K562 (cell line): ENCODE results near the gene SPEM1. TPM values are rescaled to one million over a fixed set of nuclear protein-coding genes. Genes with fewer than 3 reads are reported as not detected.

Experiments
- ATF1 ChIP-seq, 2 experiments: fragments of 450-650 bp in 1 of 2; IDR thresholded peaks; 2 replicates each; pipeline ENCODE4 v1.6.1; 2016; ENCODE audit warnings: missing compliant biosample characterization in 1 of 2, missing genetic modification characterization in 1 of 2
- EHMT2 ChIP-seq: fragments of 450-650 bp; IDR thresholded peaks from 2 replicates; pipeline ENCODE4 v1.6.1; 2018; ENCODE audit warnings: antibody characterized with exemption
- HIVEP1 ChIP-seq: fragments of 250-450 bp; sonication (Bioruptor Pico); IDR thresholded peaks from 2 replicates; pipeline ENCODE4 v1.4.0; 2020; ENCODE audit warnings: mild to moderate bottlenecking
- ILF3 ChIP-seq: fragments of 450-650 bp; IDR thresholded peaks from 2 replicates; pipeline ENCODE4 v1.6.1; 2018; ENCODE audit warnings: antibody characterized with exemption, mild to moderate bottlenecking, moderate library complexity, borderline replicate concordance
- KDM4B ChIP-seq, 2 experiments: fragments of 450-650 bp in 1 of 2; sonication (generic) in 1 of 2; IDR thresholded peaks; 2 replicates each; pipeline ENCODE4 v1.6.1; 2016 to 2017; ENCODE audit warnings: borderline replicate concordance in 2 of 2, antibody characterized with exemption in 1 of 2, low read depth in 1 of 2, mild to moderate bottlenecking in 1 of 2
- MTA3 ChIP-seq: fragments of 450-650 bp; formaldehyde crosslinking; IDR thresholded peaks from 2 replicates; pipeline ENCODE4 v1.6.1; 2017; ENCODE audit warnings: mild to moderate bottlenecking, borderline replicate concordance
- MTF1 ChIP-seq: fragments of 250-450 bp; sonication (Bioruptor Pico); IDR thresholded peaks from 2 replicates; pipeline ENCODE4 v1.9.0; 2021; ENCODE audit warnings: moderate library complexity, mild to moderate bottlenecking, inconsistent platforms, borderline replicate concordance
- NFIX ChIP-seq: fragments of 250-450 bp; sonication (Bioruptor Pico); IDR thresholded peaks from 2 replicates; pipeline ENCODE4 v1.4.0; 2020; ENCODE audit warnings: low read depth, mild to moderate bottlenecking, moderate library complexity
- SMC3 ChIP-seq: conservative IDR thresholded peaks from 2 replicates; pipeline ENCODE4 v1.6.1; 2011; ENCODE audit warnings: low read depth, low read length, improper control_type of control experiment; ENCODE audit not compliant: insufficient read depth
- STAT5B ChIP-seq: fragments of 250-450 bp; sonication (Bioruptor Pico); IDR thresholded peaks from 2 replicates; pipeline ENCODE4 v1.8.0; 2021; ENCODE audit warnings: mild to moderate bottlenecking, inconsistent platforms
- U2AF1 ChIP-seq: fragments of 200-400 bp; formaldehyde crosslinking; optimal IDR thresholded peaks from 2 replicates; pipeline ENCODE3; 2017; ENCODE audit warnings: mild to moderate bottlenecking, low read depth, low read length, moderate library complexity
- YY1 ChIP-seq, 3 experiments: IDR thresholded peaks; 2 replicates each; pipeline ENCODE4 v1.6.1; 2011; ENCODE audit warnings: low read length in 2 of 3, mild to moderate bottlenecking in 2 of 3, moderate library complexity in 2 of 3, borderline replicate concordance in 1 of 3, control low read depth in 1 of 3, low read depth in 1 of 3; ENCODE audit not compliant: insufficient read depth in 3 of 3, insufficient replicate concordance in 2 of 3, control insufficient read depth in 1 of 3, insufficient read length in 1 of 3; ENCODE audit errors: extremely low read depth in 1 of 3
- ZNF12 ChIP-seq: sonication (generic); formaldehyde crosslinking; IDR thresholded peaks from 2 replicates; pipeline ENCODE4 v1.4.0; 2020; ENCODE audit warnings: mild to moderate bottlenecking, missing genetic modification reagents
- ZNF23 ChIP-seq: fragments of 250-450 bp; sonication (Bioruptor Pico); IDR thresholded peaks from 2 replicates; pipeline ENCODE4 v1.4.0; 2020; ENCODE audit warnings: mild to moderate bottlenecking
- ZNF347 ChIP-seq: fragments of 450-650 bp; formaldehyde crosslinking; IDR thresholded peaks from 2 replicates; pipeline ENCODE4 v1.4.0; 2020; ENCODE audit warnings: low read depth, mild to moderate bottlenecking, moderate library complexity
- ZNF584 ChIP-seq: fragments of 200-800 bp; sonication (Bioruptor generic); IDR thresholded peaks from 2 replicates; pipeline ENCODE4 v1.6.1; 2016; ENCODE audit warnings: low read depth, mild to moderate bottlenecking, missing genetic modification characterization, missing compliant biosample characterization
- polyA plus RNA-seq, 8 experiments: library from polyadenylated mRNA; depleted of rRNA in 4 of 8; stranded (reverse) in 5 of 8; unstranded in 3 of 8; fragments of >200 nt; fragmentation: Nextera tagmentation in 2 of 8; fragmentation: Illumina TruSeq in 1 of 8; extraction: Ambion mirVana in 2 of 8; extraction: Trizol in 1 of 8; gene quantifications; 2 replicates each; pipeline versions ENCODE4 v1.2.1 to v1.2.3, GENCODE V29; 2011 to 2014; ENCODE audit warnings: inconsistent platforms in 1 of 8, missing spikeins in 1 of 8
- total RNA-seq, 7 experiments: library from RNA; depleted of rRNA in 6 of 7; stranded (reverse); fragments of >200 nt in 6 of 7; fragmentation: Illumina TruSeq in 2 of 7; extraction: Trizol in 2 of 7; gene quantifications; 2 replicates each; pipeline versions ENCODE4 v1.2.1 to v1.2.3, GENCODE V29; 2011 to 2021; ENCODE audit warnings: low replicate concordance in 1 of 7
- TF ChIP-seq, protein P1 (sequence below): IDR thresholded peaks from 3 replicates; pipeline ENCODE4 v1.6.1; 2011; ENCODE audit warnings: borderline replicate concordance, mild to moderate bottlenecking; ENCODE audit not compliant: insufficient read length, insufficient read depth
- TF ChIP-seq, protein P2 (sequence below): fragments of 250-450 bp; sonication (Bioruptor Pico); IDR thresholded peaks from 2 replicates; pipeline ENCODE4 v1.5.0; 2021
- TF ChIP-seq, protein P3 (sequence below): sonication (generic); formaldehyde crosslinking; IDR thresholded peaks from 2 replicates; pipeline ENCODE4 v1.8.0; 2022; ENCODE audit warnings: missing genetic modification reagents, mild to moderate bottlenecking, moderate library complexity, borderline replicate concordance
- TF ChIP-seq, protein P4 (sequence below): sonication (generic); formaldehyde crosslinking; IDR thresholded peaks from 2 replicates; pipeline ENCODE4 v1.8.0; 2022; ENCODE audit warnings: mild to moderate bottlenecking, missing genetic modification reagents
- TF ChIP-seq, protein P5 (sequence below): sonication (generic); formaldehyde crosslinking; IDR thresholded peaks from 2 replicates; pipeline ENCODE4 v1.8.1; 2022; ENCODE audit warnings: missing genetic modification reagents

Gene SPEM1
- total and polyA plus RNA-seq, 9 of the 15 experiments (the other 6 are each of a cell fraction or from before 2014, with no cell fraction given), result not detected

DNA sequence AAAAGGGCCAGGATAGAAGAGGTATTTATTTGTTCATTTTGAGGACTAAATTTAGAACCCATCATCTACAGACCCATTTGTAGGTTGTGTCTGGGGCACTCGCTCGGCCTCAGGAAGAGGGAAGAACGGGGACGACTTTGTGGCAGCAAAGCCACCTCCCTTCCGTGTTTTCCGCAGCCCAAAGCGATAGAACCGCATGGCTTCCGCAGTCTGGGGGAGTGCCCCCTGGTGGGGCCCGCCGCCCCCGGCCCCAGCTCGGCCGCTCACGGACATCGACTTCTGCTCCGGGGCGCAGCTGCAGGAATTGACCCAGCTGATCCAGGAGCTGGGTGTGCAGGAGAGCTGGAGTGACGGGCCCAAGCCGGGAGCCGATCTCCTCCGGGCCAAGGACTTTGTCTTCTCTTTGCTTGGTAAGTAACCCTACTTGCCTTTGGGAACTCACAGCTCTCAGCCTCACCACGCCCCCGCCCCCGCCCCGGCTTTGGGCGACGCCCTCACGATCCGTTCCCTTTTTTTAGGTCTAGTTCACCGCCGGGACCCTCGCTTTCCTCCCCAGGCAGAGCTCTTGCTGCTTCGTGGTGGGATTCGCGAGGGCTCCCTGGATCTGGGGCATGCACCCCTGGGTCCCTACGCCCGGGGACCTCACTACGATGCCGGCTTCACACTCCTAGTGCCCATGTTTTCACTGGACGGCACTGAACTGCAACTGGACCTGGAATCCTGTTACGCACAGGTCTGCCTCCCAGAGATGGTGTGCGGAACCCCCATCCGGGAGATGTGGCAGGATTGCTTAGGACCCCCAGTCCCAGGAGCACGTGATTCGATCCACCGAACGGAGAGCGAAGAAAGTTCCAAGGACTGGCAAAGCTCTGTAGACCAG is 15.8 kb downstream of the SPEM1 start (continued):
- TF ChIP-seq NFIX (no peak), STAT5B (CRISPR knock-in tag) (no peak), SMC3 (no peak), YY1 (IDR thresholded peaks at IDR 0.05; ENCODE audit: borderline replicate concordance in 1 of 3, control insufficient read depth in 1 of 3, extremely low read depth in 1 of 3, insufficient read depth in 3 of 3, insufficient read length in 1 of 3, insufficient replicate concordance in 2 of 3, low read depth in 1 of 3, low read length in 2 of 3) (peak in 1 of 3 experiments; percentile 60), ZNF12 (CRISPR knock-in tag) (no peak), U2AF1 (no peak), HIVEP1 (CRISPR knock-in tag) (no peak), MTF1 (CRISPR knock-in tag) (no peak), ATF1 (CRISPR knock-in tag; IDR thresholded peaks at IDR 0.05) (no peak), ATF1 (tag; IDR thresholded peaks at IDR 0.05) (0 out of 2 replicates have a peak, but pooled peaks have one; percentile 2), ZNF347 (CRISPR knock-in tag) (no peak), KDM4B (IDR thresholded peaks at IDR 0.05; ENCODE audit: borderline replicate concordance in 2 of 2, low read depth in 1 of 2) (no peak), ZNF584 (CRISPR knock-in tag) (no peak), EHMT2 (no peak), MTA3 (no peak), ZNF23 (CRISPR knock-in tag) (no peak), ILF3 (no peak)
- TF ChIP-seq, protein P1, sequence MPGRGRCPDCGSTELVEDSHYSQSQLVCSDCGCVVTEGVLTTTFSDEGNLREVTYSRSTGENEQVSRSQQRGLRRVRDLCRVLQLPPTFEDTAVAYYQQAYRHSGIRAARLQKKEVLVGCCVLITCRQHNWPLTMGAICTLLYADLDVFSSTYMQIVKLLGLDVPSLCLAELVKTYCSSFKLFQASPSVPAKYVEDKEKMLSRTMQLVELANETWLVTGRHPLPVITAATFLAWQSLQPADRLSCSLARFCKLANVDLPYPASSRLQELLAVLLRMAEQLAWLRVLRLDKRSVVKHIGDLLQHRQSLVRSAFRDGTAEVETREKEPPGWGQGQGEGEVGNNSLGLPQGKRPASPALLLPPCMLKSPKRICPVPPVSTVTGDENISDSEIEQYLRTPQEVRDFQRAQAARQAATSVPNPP, result no peak
- TF ChIP-seq, protein P2, sequence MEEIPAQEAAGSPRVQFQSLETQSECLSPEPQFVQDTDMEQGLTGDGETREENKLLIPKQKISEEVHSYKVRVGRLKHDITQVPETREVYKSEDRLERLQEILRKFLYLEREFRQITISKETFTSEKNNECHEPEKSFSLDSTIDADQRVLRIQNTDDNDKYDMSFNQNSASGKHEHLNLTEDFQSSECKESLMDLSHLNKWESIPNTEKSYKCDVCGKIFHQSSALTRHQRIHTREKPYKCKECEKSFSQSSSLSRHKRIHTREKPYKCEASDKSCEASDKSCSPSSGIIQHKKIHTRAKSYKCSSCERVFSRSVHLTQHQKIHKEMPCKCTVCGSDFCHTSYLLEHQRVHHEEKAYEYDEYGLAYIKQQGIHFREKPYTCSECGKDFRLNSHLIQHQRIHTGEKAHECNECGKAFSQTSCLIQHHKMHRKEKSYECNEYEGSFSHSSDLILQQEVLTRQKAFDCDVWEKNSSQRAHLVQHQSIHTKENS (CRISPR knock-in tag), result no peak
- TF ChIP-seq, protein P3, sequence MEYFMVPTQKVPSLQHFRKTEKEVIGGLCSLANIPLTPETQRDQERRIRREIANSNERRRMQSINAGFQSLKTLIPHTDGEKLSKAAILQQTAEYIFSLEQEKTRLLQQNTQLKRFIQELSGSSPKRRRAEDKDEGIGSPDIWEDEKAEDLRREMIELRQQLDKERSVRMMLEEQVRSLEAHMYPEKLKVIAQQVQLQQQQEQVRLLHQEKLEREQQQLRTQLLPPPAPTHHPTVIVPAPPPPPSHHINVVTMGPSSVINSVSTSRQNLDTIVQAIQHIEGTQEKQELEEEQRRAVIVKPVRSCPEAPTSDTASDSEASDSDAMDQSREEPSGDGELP (CRISPR knock-in tag), result peak; percentile 85
- TF ChIP-seq, protein P4, sequence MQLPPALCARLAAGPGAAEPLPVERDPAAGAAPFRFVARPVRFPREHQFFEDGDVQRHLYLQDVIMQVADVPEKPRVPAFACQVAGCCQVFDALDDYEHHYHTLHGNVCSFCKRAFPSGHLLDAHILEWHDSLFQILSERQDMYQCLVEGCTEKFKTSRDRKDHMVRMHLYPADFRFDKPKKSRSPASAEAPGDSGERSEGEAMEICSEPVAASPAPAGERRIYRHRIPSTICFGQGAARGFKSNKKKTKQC (CRISPR knock-in tag), result no peak
- TF ChIP-seq, protein P5, sequence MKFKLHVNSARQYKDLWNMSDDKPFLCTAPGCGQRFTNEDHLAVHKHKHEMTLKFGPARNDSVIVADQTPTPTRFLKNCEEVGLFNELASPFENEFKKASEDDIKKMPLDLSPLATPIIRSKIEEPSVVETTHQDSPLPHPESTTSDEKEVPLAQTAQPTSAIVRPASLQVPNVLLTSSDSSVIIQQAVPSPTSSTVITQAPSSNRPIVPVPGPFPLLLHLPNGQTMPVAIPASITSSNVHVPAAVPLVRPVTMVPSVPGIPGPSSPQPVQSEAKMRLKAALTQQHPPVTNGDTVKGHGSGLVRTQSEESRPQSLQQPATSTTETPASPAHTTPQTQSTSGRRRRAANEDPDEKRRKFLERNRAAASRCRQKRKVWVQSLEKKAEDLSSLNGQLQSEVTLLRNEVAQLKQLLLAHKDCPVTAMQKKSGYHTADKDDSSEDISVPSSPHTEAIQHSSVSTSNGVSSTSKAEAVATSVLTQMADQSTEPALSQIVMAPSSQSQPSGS (CRISPR knock-in tag), result no peak
